IPS-15b (cell line): ENCODE measurements around the gene ZC3H6.
"Not testable (repeated sequence)": the region's sequence is repeated elsewhere in the genome, so short reads cannot be mapped to it uniquely, and the experiment has no call there.

Experiments used
- H3K27me3 ChIP-seq: one replicate; pipeline ENCODE4 v1.6.1; 2013; ENCODE audit warnings: low read length; ENCODE audit not compliant: control insufficient read depth, insufficient read depth
- H3K36me3 ChIP-seq: one replicate; pipeline ENCODE4 v1.6.1; 2013; ENCODE audit warnings: low read length; ENCODE audit not compliant: control insufficient read depth, insufficient read depth
- H3K4me1 ChIP-seq: one replicate; pipeline ENCODE4 v1.6.1; 2013; ENCODE audit warnings: mild to moderate bottlenecking, low read length; ENCODE audit not compliant: control insufficient read depth, insufficient read depth
- H3K4me3 ChIP-seq: one replicate; pipeline ENCODE4 v1.5.1; 2013; ENCODE audit warnings: low read depth, low read length
- H3K9ac ChIP-seq: one replicate; pipeline ENCODE4 v1.6.1; 2013; ENCODE audit warnings: low read depth, mild to moderate bottlenecking, low read length
- H3K9me3 ChIP-seq: one replicate; pipeline ENCODE4 v1.6.1; 2013; ENCODE audit warnings: mild to moderate bottlenecking, low read length; ENCODE audit not compliant: control insufficient read depth, insufficient read depth

Gene ZC3H6

DNA sequence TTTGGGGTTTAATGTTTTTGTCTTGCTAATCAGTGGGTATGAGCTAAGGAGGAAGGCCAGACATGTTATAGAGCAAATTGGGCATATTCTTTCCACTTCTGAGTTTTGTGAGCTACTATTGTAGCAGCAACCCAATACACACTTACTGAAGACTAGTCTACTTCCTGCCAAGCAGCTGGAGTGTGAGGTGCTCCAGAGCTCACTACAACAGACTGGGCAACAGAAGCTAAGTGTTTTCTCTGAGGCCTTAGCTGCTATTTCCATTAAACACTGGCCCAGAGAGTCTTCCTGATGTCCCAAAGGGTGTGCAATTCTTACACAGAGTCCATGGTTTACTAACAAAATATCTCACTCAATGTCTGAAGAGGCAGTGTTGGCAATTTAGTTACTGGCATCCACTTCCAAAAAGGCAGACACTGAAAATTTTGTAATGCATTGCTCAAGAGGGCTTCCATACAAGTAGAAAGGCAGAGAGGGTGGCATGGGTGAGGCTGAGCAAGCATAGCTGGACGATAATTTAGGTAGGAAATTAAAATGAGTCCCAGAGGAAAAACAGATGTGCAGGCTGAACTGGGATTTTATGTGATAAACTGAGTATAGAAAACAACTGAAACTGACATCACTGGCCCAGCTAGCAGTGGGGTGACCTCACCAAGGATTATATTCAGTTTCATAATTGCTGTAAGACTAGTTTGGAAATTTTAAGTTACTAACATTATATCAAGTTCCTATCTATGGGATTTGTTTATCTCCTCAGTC is 68.6 kb downstream of the ZC3H6 start:
- Histone ChIP-seq H3K9ac (no peak overlapping the region), H3K36me3 (no peaks in the 10 kb centered on the region), H3K4me1 (no peaks in the 10 kb centered on the region), H3K27me3 (no peaks in the 10 kb centered on the region), H3K9me3 (no peaks in the 10 kb centered on the region), H3K4me3 (no peak overlapping the region)

DNA sequence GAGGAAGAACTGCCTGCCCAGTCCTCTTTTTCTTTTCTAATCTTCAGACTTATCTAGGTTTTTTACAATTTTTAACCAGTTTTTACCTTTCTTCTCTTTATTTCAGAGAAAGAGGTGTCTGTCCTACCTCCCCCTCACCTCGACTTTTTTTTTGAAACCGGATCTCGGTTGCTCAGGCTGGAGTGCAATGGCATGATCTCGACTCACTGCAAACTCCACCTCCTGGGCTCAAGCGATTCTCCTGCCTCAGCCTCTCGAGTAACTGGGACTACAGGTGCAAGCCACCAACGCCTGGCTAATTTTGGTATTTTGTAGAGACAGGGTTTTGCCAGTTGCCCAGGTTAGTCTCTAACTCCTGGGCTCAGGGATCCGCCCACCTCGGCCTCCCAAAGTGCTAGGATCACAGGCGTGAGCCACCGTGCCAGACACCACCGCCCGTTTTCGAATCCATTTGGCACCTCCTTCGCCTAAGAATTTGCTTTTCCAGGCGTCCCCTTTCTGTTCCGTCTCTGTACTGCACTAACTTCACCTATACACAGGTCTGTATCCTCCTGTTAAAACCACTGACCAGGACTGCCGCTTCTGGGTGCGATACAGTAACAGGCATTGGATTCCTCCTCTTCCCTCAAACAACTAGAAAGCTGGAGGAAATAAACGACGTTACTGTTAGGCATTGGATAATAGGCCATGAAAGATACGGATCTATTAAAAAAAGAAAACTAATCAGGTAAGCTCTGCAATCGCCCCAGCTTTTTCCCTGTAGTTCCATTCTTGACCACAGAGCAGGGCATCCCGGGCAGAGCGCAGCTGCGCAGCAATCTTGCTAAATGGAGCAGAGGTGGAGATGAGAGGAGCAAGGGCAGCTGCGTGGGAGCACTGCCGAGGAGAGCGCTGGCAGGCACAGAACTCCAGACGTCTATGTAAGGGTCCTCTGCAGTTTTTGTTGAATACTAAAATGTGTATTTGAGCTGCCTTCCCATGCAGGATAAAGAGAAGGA is 69.9 kb downstream of the ZC3H6 start:
- no peak overlapping the region for H3K4me3 ChIP-seq
- H3K9me3 ChIP-seq: no peaks in the 10 kb centered on the region
- no peaks in the 10 kb centered on the region for H3K27me3 ChIP-seq
- H3K9ac ChIP-seq: no peak overlapping the region
- no peaks in the 10 kb centered on the region for H3K4me1 ChIP-seq
- no peaks in the 10 kb centered on the region for H3K36me3 ChIP-seq

DNA sequence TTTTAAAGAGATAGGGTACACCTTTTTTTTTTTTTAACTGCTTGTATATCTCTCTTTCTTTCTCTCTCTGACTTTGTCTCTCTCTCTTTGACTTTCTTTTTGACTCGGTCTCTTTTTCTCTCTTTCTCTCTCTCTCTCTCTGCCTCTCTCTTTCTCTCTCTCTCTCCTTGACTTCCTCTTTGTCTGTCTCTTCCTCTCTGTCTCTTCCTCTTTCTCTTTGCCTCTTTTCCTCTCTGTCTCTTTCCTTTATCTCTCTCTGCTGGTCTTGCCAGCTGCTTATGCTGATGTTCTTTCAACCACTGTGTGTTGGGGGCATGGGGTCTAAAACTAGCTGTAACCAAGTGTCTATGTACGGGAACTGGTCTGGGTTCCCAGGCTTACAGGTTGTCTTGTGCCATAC is 76.9 kb downstream of the ZC3H6 start:
- H3K27me3 ChIP-seq, H3K36me3 ChIP-seq, H3K4me1 ChIP-seq, H3K4me3 ChIP-seq, H3K9me3 ChIP-seq, H3K9ac ChIP-seq: not testable (repeated sequence)

DNA sequence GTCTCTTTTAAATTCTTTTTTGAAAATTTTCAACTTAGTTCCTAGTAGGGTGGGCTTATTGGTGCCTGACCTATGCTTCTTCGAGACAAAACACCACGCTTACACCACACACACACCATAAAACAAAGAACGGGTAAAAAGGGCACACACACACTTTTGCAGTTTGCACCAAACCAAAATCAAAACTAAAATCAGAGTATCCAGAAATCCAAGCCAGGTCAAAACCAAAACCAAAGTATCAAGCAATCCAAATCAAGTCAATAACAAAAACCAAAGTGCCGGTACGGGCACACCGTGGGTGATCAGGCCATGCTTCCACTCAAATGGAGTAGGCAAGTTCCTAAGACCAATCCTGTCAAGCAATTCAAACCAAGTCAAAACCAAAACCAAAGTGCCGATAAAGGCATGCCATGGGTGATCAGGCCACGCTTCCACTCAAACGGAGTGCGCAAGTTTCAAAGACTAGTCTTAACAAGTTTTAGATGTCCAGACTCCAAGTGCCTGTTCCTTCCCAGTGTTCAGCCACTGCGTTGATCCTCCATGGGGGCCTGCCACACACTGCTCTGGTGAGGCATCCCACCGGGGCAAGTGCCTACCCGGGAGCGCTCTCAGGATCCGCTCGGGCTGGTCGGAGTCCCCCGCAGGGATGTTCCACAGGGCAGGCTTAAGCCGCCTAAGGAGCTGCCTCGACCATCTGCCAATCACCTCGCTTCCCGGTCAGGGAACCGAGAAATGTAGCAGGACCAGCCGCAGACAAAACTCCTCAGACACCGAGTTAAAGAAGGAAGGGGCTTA is 77.6 kb downstream of the ZC3H6 start:
- H3K4me1 ChIP-seq, H3K27me3 ChIP-seq, H3K9ac ChIP-seq, H3K9me3 ChIP-seq, H3K4me3 ChIP-seq, H3K36me3 ChIP-seq: not testable (repeated sequence)

DNA sequence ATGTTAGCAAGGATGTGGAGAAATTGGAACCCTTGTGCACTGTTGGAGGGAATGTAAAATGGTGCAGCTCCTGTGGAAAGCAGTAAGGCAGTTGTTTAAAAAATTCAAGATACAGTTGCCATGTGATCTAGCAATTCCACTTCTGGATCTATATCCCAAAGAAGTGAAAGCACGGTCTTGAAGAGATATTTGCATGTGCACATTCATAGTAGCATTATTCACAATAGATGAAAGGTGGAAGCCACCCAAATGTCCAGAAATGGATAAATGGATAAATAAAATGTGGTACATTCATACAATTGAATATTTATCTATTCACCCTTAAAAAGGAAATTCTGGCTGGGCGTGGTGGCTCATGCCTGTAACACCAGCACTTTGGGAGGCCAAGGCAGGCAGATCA is 78.9 kb downstream of the ZC3H6 start:
- H3K27me3 ChIP-seq, H3K9ac ChIP-seq, H3K4me3 ChIP-seq, H3K36me3 ChIP-seq, H3K4me1 ChIP-seq, H3K9me3 ChIP-seq: not testable (repeated sequence)

DNA sequence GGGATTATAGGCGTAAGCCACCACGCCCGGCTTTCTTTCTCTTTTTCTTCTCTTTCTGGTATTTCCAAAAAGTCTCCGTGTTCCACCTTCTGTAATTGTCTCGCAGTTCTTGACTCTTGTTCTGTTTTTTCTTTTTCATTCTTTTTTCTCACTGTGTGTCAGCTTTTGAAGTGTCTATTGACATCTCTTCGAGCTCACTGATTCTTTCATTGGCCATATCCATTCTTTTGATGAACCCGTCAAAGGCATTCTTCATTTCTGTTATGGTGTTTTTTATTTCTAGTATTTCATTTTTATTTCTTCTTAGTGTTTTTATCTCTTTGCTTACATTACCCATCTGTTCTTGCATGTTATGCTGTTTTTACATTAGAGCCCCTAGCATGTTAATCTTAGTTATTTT is 84.7 kb downstream of the ZC3H6 start:
- H3K36me3 ChIP-seq, H3K4me1 ChIP-seq, H3K27me3 ChIP-seq, H3K9ac ChIP-seq, H3K4me3 ChIP-seq, H3K9me3 ChIP-seq: not testable (repeated sequence)
